ENCODE results near the gene PKP2. TPM values are rescaled to one million over a fixed set of nuclear protein-coding genes. Genes with fewer than 3 reads are reported as not detected.

The PKP2 gene
- total and polyA plus RNA-seq, 2 of the 4 experiments (the other 2 are of a cell fraction) = 0.10 to 0.18 TPM

- Histone ChIP-seq H3K27ac (ENCODE audit: insufficient read depth, low read length) (no peak overlapping the region), H2BK5ac (ENCODE audit: low read depth, low read length, poor library complexity, severe bottlenecking) (no peak overlapping the region), H3K79me1 (ENCODE audit: low read depth in 1 of 2, low read length in 2 of 2) (no peaks in the 10 kb centered on the region), H2BK120ac (ENCODE audit: low read depth, low read length) (no peak overlapping the region), H2BK15ac (ENCODE audit: low read depth, low read length) (no peak overlapping the region), H3K18ac (ENCODE audit: low read depth, low read length) (no peak overlapping the region), H3K9ac (ENCODE audit: low read depth, low read length) (no peak overlapping the region), H2AFZ (replicated peaks; ENCODE audit: low read length, poor library complexity) (no peak overlapping the region), H4K5ac (ENCODE audit: low read depth, low read length) (no peak overlapping the region), H2AK5ac (ENCODE audit: low read depth, low read length) (no peak overlapping the region), H3K27me3 (ENCODE audit: control insufficient read depth, insufficient read depth, low read length) (no peaks in the 10 kb centered on the region), H3K14ac (replicated peaks; ENCODE audit: low read depth, low read length) (no peak overlapping the region), H3K56ac (ENCODE audit: extremely low read depth, insufficient read depth, low read length) (no peak overlapping the region), H3K4me2 (ENCODE audit: low read depth, low read length) (no peak overlapping the region), H2BK20ac (ENCODE audit: low read depth, low read length) (no peak overlapping the region), H3K4ac (ENCODE audit: low read depth, low read length) (no peak overlapping the region), H3K9me1 (ENCODE audit: insufficient read depth, low read length) (no peaks in the 10 kb centered on the region), H4K91ac (ENCODE audit: insufficient read depth, low read depth, low read length) (no peak overlapping the region), H4K20me1 (ENCODE audit: insufficient read depth, low read length) (no peaks in the 10 kb centered on the region), H3K36me3 (ENCODE audit: control insufficient read depth, insufficient read depth, low read length) (no peaks in the 10 kb centered on the region), H2AK9ac (replicated peaks; ENCODE audit: low read depth, low read length, poor library complexity) (no peak overlapping the region), H3K4me1 (ENCODE audit: control insufficient read depth, insufficient read depth, low read length) (no peaks in the 10 kb centered on the region), H3K4me3 (ENCODE audit: insufficient read depth, low read depth, low read length) (no peak overlapping the region), H3K9me3 (ENCODE audit: control insufficient read depth, insufficient read depth, low read length) (no peaks in the 10 kb centered on the region), H3K23ac (ENCODE audit: low read depth, low read length) (no peak overlapping the region), H4K8ac (ENCODE audit: low read depth in 2 of 2, low read length in 2 of 2) (no peak overlapping the region)
- DNase-seq = no peak
- in situ Hi-C loops (cut with MboI; ENCODE audit: low sequenced_read_pairs) (no loop called here), intact Hi-C loops (cut with micrococcal nuclease) (no loop called here), dilution Hi-C loops (cut with HindIII; ENCODE audit: low sequenced_read_pairs, unreplicated experiment) (no loop called here)
- WGBS, 2 experiments (ENCODE audit: extremely low coverage in 2 of 2, insufficient read length in 1 of 2) = no CpG with 5 or more reads among the region's 4 CpGs
- POLR2A ChIA-PET (ENCODE audit: unreplicated experiment) = no interaction called here
- TF ChIP-seq MAFK (IDR thresholded peaks at IDR 0.05; ENCODE audit: low read depth, low read length) (no peak), FOS (IDR thresholded peaks at IDR 0.05; ENCODE audit: low read depth, low read length) (no peak), RCOR1 (IDR thresholded peaks at IDR 0.05; ENCODE audit: insufficient replicate concordance, low read length) (no peak), CEBPB (IDR thresholded peaks at IDR 0.05; ENCODE audit: low read depth, low read length) (no peak), CTCF (conservative IDR thresholded peaks at IDR 0.05; ENCODE audit: low read depth, low read length) (no peak), BHLHE40 (IDR thresholded peaks at IDR 0.05; ENCODE audit: low read depth, low read length) (no peak)
- CTCF ChIA-PET = no interaction called here
- no peak for ATAC-seq (ENCODE audit: low read depth)
- BruUV-seq (replicated peaks) = no TSS peak
Observed at GRCh38 chr12:32794281-32794680, 102.3 kb downstream of the PKP2 start.
